ENCODE measurements around the gene NLGN1. TPM values are rescaled to one million over a fixed set of nuclear protein-coding genes. Genes with fewer than 3 reads are reported as not detected.

NLGN1 gene
- total RNA-seq, 1 donor from 2014 or later = not detected

- intact Hi-C loops (cut with micrococcal nuclease) = no loop called here
- ATAC-seq (ENCODE audit: low read depth) (no peak), DNase-seq (no peak)
- H3K4me3 Mint-ChIP-seq = no peak overlapping the region
- ChIA-PET CTCF (no interaction called here), POLR2A (no interaction called here)
- no peak for TF ChIP-seq CTCF (IDR thresholded peaks at IDR 0.05)
- H3K4me1 Mint-ChIP-seq = no peaks in the 10 kb centered on the region
- H3K27ac Mint-ChIP-seq = no peak overlapping the region
- no peaks in the 10 kb centered on the region for H3K36me3 Mint-ChIP-seq (ENCODE audit: low read depth)
- no peaks in the 10 kb centered on the region for H3K27me3 Mint-ChIP-seq
- H3K9me3 Mint-ChIP-seq = no peaks in the 10 kb centered on the region
Observed at GRCh38 chr3:173957646-173958045, 560.1 kb downstream of the NLGN1 start.

GRCh38 chr3:173958805-173959204, 561.3 kb downstream of the NLGN1 start:
- Mint-ChIP-seq H3K36me3 (ENCODE audit: low read depth) (no peaks in the 10 kb centered on the region), H3K27ac (no peak overlapping the region), H3K4me1 (no peaks in the 10 kb centered on the region), H3K4me3 (no peak overlapping the region), H3K27me3 (no peaks in the 10 kb centered on the region), H3K9me3 (no peaks in the 10 kb centered on the region)
- POLR2A ChIA-PET = no interaction called here
- no peak for ATAC-seq (ENCODE audit: low read depth)
- TF ChIP-seq CTCF (IDR thresholded peaks at IDR 0.05) = no peak
- CTCF ChIA-PET = no interaction called here
- DNase-seq = no peak
- intact Hi-C loops (cut with micrococcal nuclease) = no loop called here

- ChIA-PET CTCF (no interaction called here), POLR2A (no interaction called here)
- DNase-seq (no peak), ATAC-seq (ENCODE audit: low read depth) (no peak)
- no peak overlapping the region for H3K27ac Mint-ChIP-seq
- no peak overlapping the region for H3K4me3 Mint-ChIP-seq
- no peaks in the 10 kb centered on the region for H3K9me3 Mint-ChIP-seq
- H3K36me3 Mint-ChIP-seq (ENCODE audit: low read depth) = no peaks in the 10 kb centered on the region
- H3K27me3 Mint-ChIP-seq = no peaks in the 10 kb centered on the region
- intact Hi-C loops (cut with micrococcal nuclease) = no loop called here
- H3K4me1 Mint-ChIP-seq = no peaks in the 10 kb centered on the region
- TF ChIP-seq CTCF (IDR thresholded peaks at IDR 0.05) = no peak
Observed at GRCh38 chr3:173970281-173970680, 572.7 kb downstream of the NLGN1 start.

- CTCF ChIA-PET = no interaction called here
- ATAC-seq (ENCODE audit: low read depth) = no peak
- no peak for TF ChIP-seq CTCF (IDR thresholded peaks at IDR 0.05)
- intact Hi-C loops (cut with micrococcal nuclease) = no loop called here
- DNase-seq = no peak
- POLR2A ChIA-PET = no interaction called here
- H3K4me3 Mint-ChIP-seq = no peak overlapping the region
- H3K36me3 Mint-ChIP-seq (ENCODE audit: low read depth) = no peaks in the 10 kb centered on the region
- no peaks in the 10 kb centered on the region for H3K27me3 Mint-ChIP-seq
- no peaks in the 10 kb centered on the region for H3K9me3 Mint-ChIP-seq
- no peaks in the 10 kb centered on the region for H3K4me1 Mint-ChIP-seq
- H3K27ac Mint-ChIP-seq = no peak overlapping the region
Observed at GRCh38 chr3:173976281-173976680, 578.7 kb downstream of the NLGN1 start.

- DNase-seq (no peak), ATAC-seq (ENCODE audit: low read depth) (no peak)
- Mint-ChIP-seq H3K27me3 (no peaks in the 10 kb centered on the region), H3K36me3 (ENCODE audit: low read depth) (no peaks in the 10 kb centered on the region), H3K27ac (no peak overlapping the region), H3K4me3 (no peak overlapping the region), H3K9me3 (no peaks in the 10 kb centered on the region), H3K4me1 (no peaks in the 10 kb centered on the region)
- TF ChIP-seq CTCF (IDR thresholded peaks at IDR 0.05) = no peak
- intact Hi-C loops (cut with micrococcal nuclease) = no loop called here
- ChIA-PET CTCF (no interaction called here), POLR2A (no interaction called here)
Observed at GRCh38 chr3:173977747-173978146, 580.2 kb downstream of the NLGN1 start.

All from activated B cell treated with CpG ODN at 0.5 μM for 24 hours (primary cell).